NCI-H226 (cell line): ENCODE results near the gene NKX6-2.
"Not testable (repeated sequence)": the region's sequence is repeated elsewhere in the genome, so short reads cannot be mapped to it uniquely, and the experiment has no call there.

Experiments used
- DNase-seq: peaks from one replicate; pipeline ENCODE4 v3.0.0-alpha.2; 2015

The NKX6-2 gene

GRCh38 chr10:132777441-132777840, 8.5 kb downstream of the NKX6-2 start:
- no peak for DNase-seq

GRCh38 chr10:132776821-132777220, 9.1 kb downstream of the NKX6-2 start:
- no peak for DNase-seq

- DNase-seq = no peak
These were observed 9.8 kb downstream of the NKX6-2 start for GRCh38 chr10:132776186-132776585.

- peak; percentile 82 for DNase-seq
These were observed 10.8 kb downstream of the NKX6-2 start for GRCh38 chr10:132774902-132775863.

GRCh38 chr10:132774181-132774901, 11.6 kb downstream of the NKX6-2 start:
- no peak for DNase-seq

- DNase-seq = not testable (repeated sequence)
These were observed 13.1 kb downstream of the NKX6-2 start for GRCh38 chr10:132772816-132773215.

- DNase-seq = no peak
These were observed 15.6 kb downstream of the NKX6-2 start for GRCh38 chr10:132770061-132771021.

- no peak for DNase-seq
These were observed 17.4 kb downstream of the NKX6-2 start for GRCh38 chr10:132768346-132769248.

- DNase-seq = no peak
These were observed 19.7 kb downstream of the NKX6-2 start for GRCh38 chr10:132766291-132766690.

- no peak for DNase-seq
These were observed 20.5 kb downstream of the NKX6-2 start for GRCh38 chr10:132765435-132765834.

GRCh38 chr10:132764108-132764507, 21.8 kb downstream of the NKX6-2 start:
- DNase-seq = no peak

GRCh38 chr10:132763545-132763944, 22.4 kb downstream of the NKX6-2 start:
- DNase-seq = no peak

- no peak for DNase-seq
These were observed 23.7 kb downstream of the NKX6-2 start for GRCh38 chr10:132762267-132762666.

GRCh38 chr10:132761395-132762060, 24.4 kb downstream of the NKX6-2 start:
- DNase-seq = no peak

- DNase-seq = no peak
These were observed 27.1 kb downstream of the NKX6-2 start for GRCh38 chr10:132758865-132759264.

- DNase-seq = no peak
These were observed 28.8 kb downstream of the NKX6-2 start for GRCh38 chr10:132757171-132757570.

- no peak for DNase-seq
These were observed 29.4 kb downstream of the NKX6-2 start for GRCh38 chr10:132756591-132756990.

- no peak for DNase-seq
These were observed 30.7 kb downstream of the NKX6-2 start for GRCh38 chr10:132755166-132755711.

GRCh38 chr10:132754071-132754470, 31.9 kb downstream of the NKX6-2 start:
- no peak for DNase-seq

GRCh38 chr10:132753596-132753995, 32.4 kb downstream of the NKX6-2 start:
- no peak for DNase-seq

- no peak for DNase-seq
These were observed 33.0 kb downstream of the NKX6-2 start for GRCh38 chr10:132752961-132753360.
